Middle frontal gyrus (tissue), 1 donor: ENCODE results near the gene FAM24A.
"Not testable (repeated sequence)": the region's sequence is repeated elsewhere in the genome, so short reads cannot be mapped to it uniquely, and the experiment has no call there.

Experiments
- DNase-seq: peaks from one replicate; pipeline ENCODE4 v3.0.0-alpha.2; 2015; ENCODE audit warnings: low spot score; ENCODE audit errors: extremely low spot score

Gene FAM24A, protein sequence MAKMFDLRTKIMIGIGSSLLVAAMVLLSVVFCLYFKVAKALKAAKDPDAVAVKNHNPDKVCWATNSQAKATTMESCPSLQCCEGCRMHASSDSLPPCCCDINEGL

GRCh38 chr10:122910310-122910709 lies at the start of gene FAM24A:
FAM24A (plus strand) TSS chr10:122910610; CDS start chr10:122911635, 1,025 bp downstream.
- DNase-seq: no peak

GRCh38 chr10:122861711-122862161 lies 48.7 kb upstream of the FAM24A start:
- DNase-seq: no peak

DNA sequence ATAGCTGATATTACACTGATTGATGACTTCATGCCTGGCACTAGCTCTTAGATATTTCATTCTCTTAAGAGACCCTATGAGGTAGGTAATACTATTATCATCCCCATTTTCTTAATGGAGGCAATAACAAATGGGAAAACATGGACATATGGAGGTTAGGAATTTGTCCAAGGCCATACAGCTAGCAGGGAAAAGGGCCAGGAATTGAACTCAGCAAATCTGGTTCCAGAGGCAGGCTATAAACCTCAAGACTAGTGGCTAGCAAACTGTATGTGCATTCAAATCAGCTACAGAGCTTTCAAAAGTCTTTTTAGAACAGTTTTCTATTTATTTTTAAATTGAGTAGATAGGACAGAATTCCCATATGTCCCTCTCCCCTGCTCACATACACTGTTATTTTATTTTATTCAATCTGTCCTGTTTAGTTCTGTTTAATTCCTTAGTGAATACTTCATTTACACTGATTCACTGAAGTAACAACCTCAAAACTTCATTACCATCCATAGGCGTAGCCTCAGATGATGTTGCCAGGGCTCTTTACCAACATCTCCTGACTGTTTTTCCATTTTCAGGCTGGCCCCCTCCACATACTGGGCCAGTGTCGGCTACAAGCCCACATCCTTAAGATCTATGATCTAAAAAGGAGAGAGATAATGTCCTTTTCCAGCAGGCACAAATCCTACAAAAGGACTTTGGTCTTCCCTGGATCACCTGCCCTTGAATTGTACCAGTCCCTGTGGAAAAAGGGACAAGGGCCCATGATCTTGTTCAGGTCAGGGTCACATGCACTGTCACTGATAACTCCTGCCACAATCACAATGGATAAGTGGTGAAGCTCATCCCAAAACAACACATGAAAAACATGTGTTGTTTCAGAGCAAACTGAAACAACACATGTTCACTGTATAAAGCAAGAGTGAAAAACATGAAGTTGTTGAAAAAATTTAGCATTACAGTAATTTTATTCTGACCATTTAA lies 46.9 kb upstream of the FAM24A start:
- DNase-seq: no peak

DNA sequence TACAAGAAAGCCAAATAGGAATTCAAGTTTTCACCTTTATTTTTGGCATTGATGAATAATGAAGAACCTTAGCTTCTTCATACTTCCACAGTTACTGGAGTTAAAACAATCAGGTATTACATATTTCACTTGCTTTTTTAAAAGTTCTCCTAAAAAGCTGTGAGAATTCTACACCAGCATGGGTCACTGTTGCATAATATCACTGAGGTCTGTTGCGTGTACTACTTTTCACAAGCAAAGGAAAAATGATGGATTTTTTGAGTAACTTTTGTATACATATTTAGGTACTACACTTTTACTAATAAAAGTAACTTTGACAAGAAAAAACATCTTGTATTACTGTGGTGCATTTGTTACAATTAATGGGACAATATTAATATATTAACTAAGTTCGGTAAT lies 46.2 kb upstream of the FAM24A start:
- no peak for DNase-seq

GRCh38 chr10:122864901-122865300 lies 45.5 kb upstream of the FAM24A start:
- DNase-seq: no peak

- not testable (repeated sequence) for DNase-seq
These were observed 43.5 kb upstream of the FAM24A start for GRCh38 chr10:122866757-122867482.

DNA sequence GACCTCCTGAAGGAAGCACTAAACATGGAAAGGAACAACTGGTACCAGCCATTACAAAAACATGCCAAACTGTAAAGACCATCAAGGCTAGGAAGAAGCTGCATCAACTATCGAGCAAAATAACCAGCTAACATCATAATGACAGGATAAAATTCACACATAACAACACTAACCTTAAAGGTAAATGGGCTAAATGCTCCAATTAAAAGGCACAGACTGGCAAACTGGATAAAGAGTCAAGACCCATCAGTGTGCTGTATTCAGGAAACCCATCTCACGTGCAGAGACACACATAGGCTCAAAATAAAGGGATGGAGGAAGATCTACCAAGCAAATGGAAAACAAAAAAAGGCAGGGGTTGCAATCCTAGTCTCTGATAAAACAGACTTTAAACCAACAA lies 41.6 kb upstream of the FAM24A start:
- not testable (repeated sequence) for DNase-seq

DNA sequence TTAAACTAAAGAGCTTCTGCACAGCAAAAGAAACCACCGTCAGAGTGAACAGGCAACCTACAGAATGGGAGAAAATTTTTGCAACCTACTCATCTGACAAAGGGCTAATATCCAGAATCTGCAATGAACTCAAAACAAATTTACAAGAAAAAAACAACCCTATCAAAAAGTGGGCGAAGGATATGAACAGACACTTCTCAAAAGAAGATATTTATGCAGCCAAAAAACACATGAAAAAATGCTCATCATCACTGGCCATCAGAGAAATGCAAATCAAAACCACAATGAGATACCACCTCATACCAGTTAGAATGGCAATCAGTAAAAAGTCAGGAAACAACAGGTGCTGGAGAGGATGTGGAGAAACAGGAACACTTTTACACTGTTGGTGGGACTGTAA lies 38.5 kb upstream of the FAM24A start:
- not testable (repeated sequence) for DNase-seq

GRCh38 chr10:122875843-122876466 lies 34.5 kb upstream of the FAM24A start:
- no peak for DNase-seq

- no peak for DNase-seq
These were observed 33.9 kb upstream of the FAM24A start for GRCh38 chr10:122876467-122876855.

DNA sequence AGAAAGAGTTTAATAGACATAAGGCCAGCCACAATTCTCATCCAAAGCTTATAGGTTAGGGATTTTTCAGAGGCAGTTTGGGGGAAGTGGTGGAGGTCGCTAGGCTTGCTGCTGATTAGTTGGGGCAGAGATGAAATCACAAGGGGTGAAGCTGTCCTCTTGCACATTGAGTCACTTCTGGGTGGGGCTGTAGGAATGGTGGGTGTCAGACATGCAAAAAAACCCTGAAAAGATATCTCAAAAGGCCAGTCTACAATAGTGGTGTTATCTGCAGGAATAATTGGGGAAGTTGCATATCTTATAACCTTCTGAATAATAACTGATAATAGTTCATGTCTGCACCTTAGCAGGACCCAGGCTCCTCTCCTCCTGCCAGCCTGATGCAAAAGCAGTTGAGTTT lies 33.1 kb upstream of the FAM24A start:
- no peak for DNase-seq

GRCh38 chr10:122878799-122879338 lies 31.5 kb upstream of the FAM24A start:
- no peak for DNase-seq

- peak; percentile 96 for DNase-seq
These were observed 30.8 kb upstream of the FAM24A start, which contains the start of gene FAM24B for GRCh38 chr10:122879339-122880273. FAM24B (minus strand) TSS chr10:122879581; CDS start chr10:122850515, 29,066 bp downstream.

DNA sequence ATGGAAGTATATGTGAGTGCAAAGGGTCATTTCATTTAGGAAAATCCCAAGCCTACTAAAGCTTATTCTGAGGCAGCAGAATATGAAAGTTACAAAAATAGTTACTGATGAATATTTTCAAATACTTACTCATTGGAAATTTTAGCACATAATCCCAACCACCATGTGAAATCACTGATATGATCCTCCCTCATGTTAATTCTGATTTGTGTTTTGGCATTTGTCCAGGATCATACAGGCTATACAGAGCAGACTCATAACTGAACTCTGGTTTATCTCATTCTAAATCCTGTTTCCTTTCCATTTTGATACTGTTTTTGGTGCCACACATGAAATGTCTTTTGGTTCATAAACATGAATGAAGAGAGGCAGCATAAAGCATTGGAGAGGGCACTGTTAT lies 27.6 kb upstream of the FAM24A start:
- DNase-seq: no peak

DNA sequence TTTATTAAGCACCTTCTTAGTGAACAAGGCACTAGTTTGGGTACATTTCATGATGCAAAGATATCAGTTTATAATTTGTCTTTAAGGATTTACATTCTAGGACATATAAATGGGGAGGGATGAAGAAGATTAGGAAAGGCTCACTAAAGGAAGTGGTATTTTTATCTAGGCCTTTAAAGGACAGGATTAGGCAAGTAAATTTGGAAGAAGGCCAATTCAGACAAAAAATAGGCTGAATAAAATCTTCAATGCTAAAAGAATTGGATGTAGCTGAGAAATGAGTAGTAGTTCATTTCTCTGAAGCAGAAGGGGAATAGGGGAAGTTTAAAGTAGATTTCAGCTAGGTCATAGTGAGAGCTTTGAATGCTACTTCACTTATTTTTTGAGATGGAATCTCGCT lies 26.2 kb upstream of the FAM24A start:
- no peak for DNase-seq

DNA sequence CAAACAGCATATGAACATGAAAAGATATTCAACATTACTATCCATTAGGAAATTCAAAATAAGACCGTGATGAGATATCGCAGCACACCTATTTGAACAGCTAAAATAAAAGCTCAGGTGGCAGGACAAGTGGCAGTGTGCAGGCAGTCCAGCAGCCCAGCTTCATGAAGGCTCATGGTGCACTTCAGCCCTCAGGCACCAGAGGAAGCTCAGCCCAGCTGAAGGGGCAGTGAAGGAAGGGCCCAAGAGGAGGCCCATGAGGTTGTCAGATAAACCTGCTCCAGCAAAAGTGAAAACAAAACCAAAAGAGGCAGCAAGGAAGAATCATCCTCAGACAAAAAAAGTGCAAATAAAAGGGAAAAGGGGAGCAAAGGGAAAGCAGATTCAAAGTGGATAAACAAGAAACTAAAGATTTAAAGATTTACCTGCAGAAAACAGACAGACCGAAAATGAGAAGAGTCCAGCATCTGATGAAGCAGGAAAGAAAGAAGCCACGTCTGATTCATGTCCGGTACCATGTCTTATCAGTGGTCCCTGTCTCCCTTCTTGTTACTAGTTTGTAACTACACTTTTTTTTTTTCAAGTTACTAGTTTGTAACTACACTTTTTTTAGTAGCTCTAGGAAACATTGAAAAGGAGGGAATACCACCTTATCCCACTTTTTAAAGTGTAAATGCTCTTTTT lies 16.0 kb upstream of the FAM24A start:
- no peak for DNase-seq

GRCh38 chr10:122903861-122904260 lies 6.5 kb upstream of the FAM24A start:
- not testable (repeated sequence) for DNase-seq

DNA sequence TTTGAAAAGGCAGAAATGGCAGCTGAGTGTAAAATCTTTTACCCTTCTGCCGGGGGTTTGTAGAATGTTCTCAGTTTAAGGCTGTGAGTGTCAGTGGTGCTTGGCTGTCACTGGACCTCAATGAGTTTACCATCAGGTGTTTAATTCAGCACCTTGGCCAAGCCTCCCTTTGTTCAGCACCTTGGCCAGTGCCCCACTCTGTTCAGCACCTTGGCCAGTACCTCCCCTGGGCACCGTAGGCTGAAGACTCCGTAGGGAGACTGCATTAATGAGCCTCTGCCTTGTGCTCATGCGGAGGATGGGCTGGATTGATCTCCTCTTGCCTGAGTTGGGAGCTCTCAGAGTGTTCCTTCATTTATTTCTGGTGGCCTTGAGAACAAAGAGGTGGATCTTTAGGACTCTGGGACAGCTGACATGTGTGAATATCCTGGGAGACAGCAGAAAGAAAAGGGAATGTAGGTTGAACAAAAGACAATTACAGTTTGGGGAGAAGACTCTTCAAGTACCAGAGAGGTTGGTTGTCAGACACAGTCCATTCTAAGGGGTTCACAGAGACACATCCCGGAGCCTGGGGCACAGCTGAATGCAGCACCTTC lies 1.6 kb downstream of the FAM24A start:
- DNase-seq: no peak

GRCh38 chr10:122915700-122916099 lies 5.3 kb downstream of the FAM24A start:
- DNase-seq: no peak
